Duodenal mucosa (tissue), 2 donors: ENCODE data around the gene ADAMTS8.

ENCODE experiments used
- H3K27ac ChIP-seq: one replicate; pipeline ENCODE4 v1.7.0; 2013; ENCODE audit warnings: low read depth, low read length
- H3K27me3 ChIP-seq, 2 donors: one replicate each; pipeline ENCODE4 v1.7.0; 2013; ENCODE audit warnings: low read length in 2 of 2, control low read depth in 1 of 2; ENCODE audit not compliant: insufficient read depth in 2 of 2, control insufficient read depth in 1 of 2
- H3K36me3 ChIP-seq, 2 donors: one replicate each; pipeline ENCODE4 v1.7.0; 2013; ENCODE audit warnings: low read length in 2 of 2, control low read depth in 1 of 2; ENCODE audit not compliant: insufficient read depth in 2 of 2, control insufficient read depth in 1 of 2
- H3K4me1 ChIP-seq, 2 donors: one replicate each; pipeline ENCODE4 v1.7.0; 2013; ENCODE audit warnings: low read length in 2 of 2, control low read depth in 1 of 2; ENCODE audit not compliant: insufficient read depth in 2 of 2, control insufficient read depth in 1 of 2
- H3K4me3 ChIP-seq, 2 donors: one replicate each; pipeline ENCODE4 v1.7.0; 2013; ENCODE audit warnings: low read length in 2 of 2, low read depth in 1 of 2
- H3K9ac ChIP-seq, 2 donors: one replicate each; pipeline ENCODE4 v1.7.0; 2013; ENCODE audit warnings: low read length in 2 of 2, low read depth in 1 of 2
- H3K9me3 ChIP-seq, 2 donors: one replicate each; pipeline ENCODE4 v1.7.0; 2013; ENCODE audit warnings: low read length in 2 of 2, control low read depth in 1 of 2; ENCODE audit not compliant: control insufficient read depth in 1 of 2

Gene ADAMTS8

GRCh38 chr11:130472434-130472961 is 44.1 kb upstream of the ADAMTS8 start:
- peaks cover 0 to 5% of the 10 kb centered on the region in 2 donors for H3K36me3 ChIP-seq
- no peaks in the 10 kb centered on the region for H3K4me1 ChIP-seq
- H3K27ac ChIP-seq = no peak overlapping the region
- no peak overlapping the region for H3K9ac ChIP-seq
- H3K27me3 ChIP-seq = no peaks in the 10 kb centered on the region
- H3K4me3 ChIP-seq = no peak overlapping the region
- no peaks in the 10 kb centered on the region for H3K9me3 ChIP-seq

GRCh38 chr11:130471731-130472433 is 43.5 kb upstream of the ADAMTS8 start:
- H3K4me3 ChIP-seq = no peak overlapping the region
- H3K27me3 ChIP-seq = no peaks in the 10 kb centered on the region
- H3K9ac ChIP-seq = no peak overlapping the region
- peaks cover 0 to 5% of the 10 kb centered on the region in 2 donors for H3K36me3 ChIP-seq
- no peak overlapping the region for H3K27ac ChIP-seq
- no peaks in the 10 kb centered on the region for H3K4me1 ChIP-seq
- no peaks in the 10 kb centered on the region for H3K9me3 ChIP-seq

- no peak overlapping the region for H3K27ac ChIP-seq
- no peak overlapping the region for H3K9ac ChIP-seq
- no peaks in the 10 kb centered on the region for H3K27me3 ChIP-seq
- H3K4me3 ChIP-seq = no peak overlapping the region
- no peaks in the 10 kb centered on the region for H3K4me1 ChIP-seq
- H3K36me3 ChIP-seq = peaks cover 0 to 5% of the 10 kb centered on the region in 2 donors
- no peaks in the 10 kb centered on the region for H3K9me3 ChIP-seq
Observed at GRCh38 chr11:130470832-130471706, 42.7 kb upstream of the ADAMTS8 start.

- Histone ChIP-seq H3K9me3 (no peaks in the 10 kb centered on the region), H3K9ac (no peak overlapping the region), H3K27me3 (no peaks in the 10 kb centered on the region), H3K4me1 (no peaks in the 10 kb centered on the region), H3K4me3 (no peak overlapping the region), H3K36me3 (peaks cover 0 to 5% of the 10 kb centered on the region in 2 donors), H3K27ac (no peak overlapping the region)
Observed at GRCh38 chr11:130469181-130469580, 40.8 kb upstream of the ADAMTS8 start.

GRCh38 chr11:130467116-130467900 is 38.9 kb upstream of the ADAMTS8 start:
- no peaks in the 10 kb centered on the region for H3K27me3 ChIP-seq
- H3K4me1 ChIP-seq = no peaks in the 10 kb centered on the region
- H3K9ac ChIP-seq = no peak overlapping the region
- no peaks in the 10 kb centered on the region for H3K9me3 ChIP-seq
- no peak overlapping the region for H3K27ac ChIP-seq
- H3K36me3 ChIP-seq = peaks cover 0 to 5% of the 10 kb centered on the region in 2 donors
- H3K4me3 ChIP-seq = no peak overlapping the region

GRCh38 chr11:130465263-130465662 is 36.9 kb upstream of the ADAMTS8 start:
- Histone ChIP-seq H3K9me3 (no peaks in the 10 kb centered on the region), H3K27me3 (no peaks in the 10 kb centered on the region), H3K27ac (no peak overlapping the region), H3K9ac (no peak overlapping the region), H3K36me3 (peaks cover 0 to 3% of the 10 kb centered on the region in 2 donors), H3K4me3 (no peak overlapping the region), H3K4me1 (no peaks in the 10 kb centered on the region)

- no peak overlapping the region for H3K9ac ChIP-seq
- H3K36me3 ChIP-seq = peaks cover 0 to 3% of the 10 kb centered on the region in 2 donors
- H3K9me3 ChIP-seq = no peaks in the 10 kb centered on the region
- H3K4me3 ChIP-seq = no peak overlapping the region
- H3K27ac ChIP-seq = no peak overlapping the region
- no peaks in the 10 kb centered on the region for H3K27me3 ChIP-seq
- no peaks in the 10 kb centered on the region for H3K4me1 ChIP-seq
Observed at GRCh38 chr11:130464291-130464812, 35.9 kb upstream of the ADAMTS8 start.

GRCh38 chr11:130462931-130463330 is 34.5 kb upstream of the ADAMTS8 start:
- peaks cover 0 to 3% of the 10 kb centered on the region in 2 donors for H3K36me3 ChIP-seq

GRCh38 chr11:130462101-130462885 is 33.9 kb upstream of the ADAMTS8 start:
- Histone ChIP-seq H3K4me3 (no peak overlapping the region), H3K9me3 (no peaks in the 10 kb centered on the region), H3K9ac (no peak overlapping the region), H3K4me1 (peaks cover 0 to 6% of the 10 kb centered on the region in 2 donors), H3K36me3 (peaks cover 0 to 3% of the 10 kb centered on the region in 2 donors), H3K27me3 (no peaks in the 10 kb centered on the region), H3K27ac (no peak overlapping the region)

More at GRCh38 chr11:130462931-130463330, 34.5 kb upstream of the ADAMTS8 start:
- Histone ChIP-seq H3K27me3 (no peaks in the 10 kb centered on the region), H3K9ac (no peak overlapping the region), H3K4me3 (no peak overlapping the region), H3K4me1 (no peaks in the 10 kb centered on the region), H3K9me3 (no peaks in the 10 kb centered on the region), H3K27ac (no peak overlapping the region)
